ENCODE measurements around the gene SYNJ2.

SYNJ2 gene

GRCh38 chr6:158011980-158012566 lies 30.4 kb downstream of the SYNJ2 start:
- no peak for TF ChIP-seq CTCF (IDR thresholded peaks at IDR 0.05; ENCODE audit: low read depth, low read length)
- Histone ChIP-seq H3K36me3 (no peaks in the 10 kb centered on the region), H3K4me1 (0 out of 2 replicates have a peak, but pooled peaks cover 4% of the 10 kb centered on the region), H3K9me3 (no peaks in the 10 kb centered on the region), H3K4me3 (ENCODE audit: low read depth, low read length) (no peak overlapping the region), H3K27me3 (no peaks in the 10 kb centered on the region)
- no peak for DNase-seq

GRCh38 chr6:158013904-158014504 lies 32.3 kb downstream of the SYNJ2 start:
- no peaks in the 10 kb centered on the region for H3K9me3 ChIP-seq
- no peak for TF ChIP-seq CTCF (IDR thresholded peaks at IDR 0.05; ENCODE audit: low read depth, low read length)
- DNase-seq: no peak
- no peaks in the 10 kb centered on the region for H3K36me3 ChIP-seq
- no peaks in the 10 kb centered on the region for H3K27me3 ChIP-seq
- H3K4me1 ChIP-seq: peaks cover 7% of the 10 kb centered on the region; the same call in 1 of the 2 replicates
- no peak overlapping the region for H3K4me3 ChIP-seq (ENCODE audit: low read depth, low read length)

GRCh38 chr6:158014505-158015187 lies 33.0 kb downstream of the SYNJ2 start:
- Histone ChIP-seq H3K36me3 (no peaks in the 10 kb centered on the region), H3K4me1 (peaks cover 10% of the 10 kb centered on the region; the same call in 1 of the 2 replicates), H3K9me3 (no peaks in the 10 kb centered on the region), H3K27me3 (no peaks in the 10 kb centered on the region), H3K4me3 (ENCODE audit: low read depth, low read length) (no peak overlapping the region)
- no peak for TF ChIP-seq CTCF (IDR thresholded peaks at IDR 0.05; ENCODE audit: low read depth, low read length)
- DNase-seq: no peak

GRCh38 chr6:158015188-158015506 lies 33.5 kb downstream of the SYNJ2 start:
- DNase-seq: no peak
- Histone ChIP-seq H3K4me1 (peaks cover 6% of the 10 kb centered on the region; the same call in 1 of the 2 replicates), H3K4me3 (ENCODE audit: low read depth, low read length) (no peak overlapping the region), H3K36me3 (no peaks in the 10 kb centered on the region), H3K9me3 (no peaks in the 10 kb centered on the region), H3K27me3 (no peaks in the 10 kb centered on the region)
- no peak for TF ChIP-seq CTCF (IDR thresholded peaks at IDR 0.05; ENCODE audit: low read depth, low read length)

GRCh38 chr6:158016571-158017383 lies 35.1 kb downstream of the SYNJ2 start:
- TF ChIP-seq CTCF (IDR thresholded peaks at IDR 0.05; ENCODE audit: low read depth, low read length): no peak
- DNase-seq: no peak
- Histone ChIP-seq H3K4me1 (peaks cover 6% of the 10 kb centered on the region; the same call in 1 of the 2 replicates), H3K27me3 (no peaks in the 10 kb centered on the region), H3K9me3 (no peaks in the 10 kb centered on the region), H3K4me3 (ENCODE audit: low read depth, low read length) (no peak overlapping the region), H3K36me3 (no peaks in the 10 kb centered on the region)

Data from BE2C (cell line).